H1 (cell line): Measurements from ENCODE around the gene CCDC33. TPM values are rescaled to one million over a fixed set of nuclear protein-coding genes. Genes with fewer than 3 reads are reported as not detected.

Experiments used
- CTCF ChIA-PET: fragments of 300-600 bp; sonication (Branson Sonifier 250); formaldehyde crosslinking; loops from one replicate; lab custom pipeline; 2021; ENCODE audit not compliant: partially characterized antibody; lab: Charles Lee
- POLR2A ChIA-PET: fragments of 300-600 bp; sonication (Branson Sonifier 250); formaldehyde crosslinking; loops from one replicate; lab custom pipeline; 2021; ENCODE audit warnings: inconsistent platforms; ENCODE audit not compliant: partially characterized antibody; lab: Charles Lee
- DNase-seq, 2 experiments: peaks; one replicate each; pipeline versions ENCODE4 v3.0.0 to v3.0.0-alpha.2; 2010 to 2022; ENCODE audit warnings: low spot score in 2 of 2, low read depth in 1 of 2, mixed read lengths in 1 of 2
- FAIRE-seq: peaks from 2 replicates; lab custom pipeline; 2011; peaks lifted over from hg19 to GRCh38; lab: Jason Lieb, UNC
- H2AFZ ChIP-seq: 2 replicates; pipeline ENCODE4 v1.8.1; 2012; ENCODE audit warnings: low read length, inconsistent platforms
- H2AK5ac ChIP-seq: 2 replicates; pipeline ENCODE4 v1.6.1; 2013; ENCODE audit warnings: low read depth, low read length
- H2BK120ac ChIP-seq: replicated peaks from 2 replicates; pipeline ENCODE3; 2013; ENCODE audit warnings: low read depth, low read length, inconsistent platforms
- H2BK12ac ChIP-seq: 2 replicates; pipeline ENCODE4 v1.6.1; 2013; ENCODE audit warnings: low read depth, low read length
- H2BK15ac ChIP-seq: 2 replicates; pipeline ENCODE4 v1.6.1; 2013; ENCODE audit warnings: low read length
- H2BK20ac ChIP-seq: 2 replicates; pipeline ENCODE4 v1.6.1; 2013; ENCODE audit warnings: low read length
- H2BK5ac ChIP-seq: 2 replicates; pipeline ENCODE4 v1.6.1; 2013; ENCODE audit warnings: low read depth, low read length
- H3K14ac ChIP-seq: 2 replicates; pipeline ENCODE4 v1.6.1; 2013; ENCODE audit warnings: inconsistent platforms; ENCODE audit not compliant: insufficient read length
- H3K18ac ChIP-seq: 2 replicates; pipeline ENCODE4 v1.6.1; 2013; ENCODE audit warnings: low read length; ENCODE audit errors: extremely low read depth
- H3K23ac ChIP-seq: 2 replicates; pipeline ENCODE4 v1.6.1; 2013; ENCODE audit warnings: inconsistent platforms; ENCODE audit not compliant: insufficient read length
- H3K23me2 ChIP-seq: 2 replicates; pipeline ENCODE4 v1.6.1; 2013; ENCODE audit warnings: low read depth, low read length
- H3K27ac ChIP-seq: 2 replicates; pipeline ENCODE4 v1.6.1; 2011; ENCODE audit warnings: low read depth, low read length, inconsistent platforms
- H3K27me3 ChIP-seq, 4 experiments: replicated peaks in 1 of 4; 1 replicate in 1 of 4; 2 replicates in 3 of 4; pipeline versions ENCODE4 v1.6.1 to v1.8.1; 2011 to 2013; ENCODE audit warnings: low read length in 3 of 4, mild to moderate bottlenecking in 3 of 4, inconsistent platforms in 2 of 4, mixed read lengths in 2 of 4, moderate library complexity in 1 of 4; ENCODE audit not compliant: control insufficient read depth in 3 of 4, insufficient read depth in 3 of 4; ENCODE audit errors: extremely low read depth in 1 of 4
- H3K36me3 ChIP-seq, 4 experiments: 2 replicates each; pipeline versions ENCODE4 v1.6.1 to v1.8.1; 2011 to 2013; ENCODE audit warnings: mild to moderate bottlenecking in 4 of 4, low read length in 3 of 4, moderate library complexity in 2 of 4, control low read depth in 1 of 4, inconsistent platforms in 1 of 4; ENCODE audit not compliant: insufficient read depth in 4 of 4, control insufficient read depth in 2 of 4
- H3K4ac ChIP-seq: replicated peaks from 2 replicates; pipeline ENCODE3; 2013; ENCODE audit warnings: low read length, low read depth, mixed read lengths, inconsistent platforms; ENCODE audit not compliant: insufficient read length
- H3K4me1 ChIP-seq, 4 experiments: replicated peaks in 1 of 4; 1 replicate in 1 of 4; 2 replicates in 3 of 4; pipeline versions ENCODE4 v1.6.1 to v1.8.1; 2011 to 2013; ENCODE audit warnings: low read length in 3 of 4, inconsistent platforms in 2 of 4, mixed read lengths in 1 of 4; ENCODE audit not compliant: insufficient read depth in 4 of 4, control insufficient read depth in 3 of 4
- H3K4me2 ChIP-seq, 2 experiments: 2 replicates each; pipeline versions ENCODE4 v1.6.1 to v1.8.1; 2011 to 2013; ENCODE audit warnings: low read depth in 2 of 2, low read length in 2 of 2, control low read depth in 1 of 2, inconsistent platforms in 1 of 2, mild to moderate bottlenecking in 1 of 2; ENCODE audit not compliant: insufficient read depth in 1 of 2
- H3K4me3 ChIP-seq, 4 experiments: fragments of 200-600, 300-600 bp in 1 of 4; sonication (generic), shearing (Covaris generic), sonication (Bioruptor Twin) in 1 of 4; 2 replicates each; pipeline versions ENCODE4 v1.5.1 to v1.8.1; 2011 to 2016; ENCODE audit warnings: low read length in 4 of 4, low read depth in 3 of 4, control low read depth in 2 of 4, inconsistent platforms in 2 of 4, mild to moderate bottlenecking in 2 of 4, mixed read lengths in 1 of 4, moderate library complexity in 1 of 4; ENCODE audit not compliant: insufficient read depth in 2 of 4; ENCODE audit errors: extremely low read depth in 1 of 4
- H3K56ac ChIP-seq: replicated peaks from 2 replicates; pipeline ENCODE3; 2013; ENCODE audit warnings: low read depth, mild to moderate bottlenecking, mixed read lengths, low read length, inconsistent platforms; ENCODE audit not compliant: insufficient read length
- H3K79me1 ChIP-seq: 2 replicates; pipeline ENCODE4 v1.6.1; 2013; ENCODE audit warnings: low read depth, low read length, control low read depth
- H3K79me2 ChIP-seq, 2 experiments: 2 replicates each; pipeline versions ENCODE4 v1.6.1 to v1.8.1; 2012 to 2013; ENCODE audit warnings: low read length in 2 of 2, mild to moderate bottlenecking in 2 of 2, inconsistent platforms in 1 of 2; ENCODE audit not compliant: insufficient read depth in 2 of 2, control insufficient read depth in 1 of 2
- H3K9ac ChIP-seq, 4 experiments: replicated peaks in 1 of 4; 1 replicate in 1 of 4; 2 replicates in 3 of 4; pipeline versions ENCODE4 v1.6.1 to v1.8.1; 2011 to 2013; ENCODE audit warnings: low read depth in 3 of 4, low read length in 3 of 4, control low read depth in 2 of 4, mild to moderate bottlenecking in 2 of 4, moderate library complexity in 2 of 4, inconsistent platforms in 1 of 4; ENCODE audit errors: extremely low read depth in 1 of 4
- H3K9me3 ChIP-seq, 2 experiments: 2 replicates each; pipeline versions ENCODE4 v1.6.1 to v1.8.1; 2012 to 2013; ENCODE audit warnings: mild to moderate bottlenecking in 2 of 2, moderate library complexity in 2 of 2, control low read depth in 1 of 2, inconsistent platforms in 1 of 2, low read depth in 1 of 2, low read length in 1 of 2, mixed read lengths in 1 of 2; ENCODE audit not compliant: insufficient read depth in 2 of 2
- H4K20me1 ChIP-seq, 2 experiments: replicated peaks in 1 of 2; 2 replicates each; pipeline versions ENCODE3 to v1.8.1; 2011 to 2013; ENCODE audit warnings: inconsistent platforms in 2 of 2, low read length in 2 of 2, mild to moderate bottlenecking in 1 of 2; ENCODE audit not compliant: insufficient read depth in 2 of 2, control insufficient read depth in 1 of 2
- H4K5ac ChIP-seq: 2 replicates; pipeline ENCODE4 v1.6.1; 2013; ENCODE audit warnings: low read length, low read depth, mixed read lengths, inconsistent platforms; ENCODE audit not compliant: insufficient read length
- H4K8ac ChIP-seq: 2 replicates; pipeline ENCODE4 v1.8.0; 2013; ENCODE audit warnings: mild to moderate bottlenecking, moderate library complexity, low read length, inconsistent platforms; ENCODE audit not compliant: insufficient read depth; ENCODE audit errors: extremely low read depth
- H4K91ac ChIP-seq: replicated peaks from 2 replicates; pipeline ENCODE3; 2013; ENCODE audit warnings: low read length, mixed read lengths, inconsistent platforms; ENCODE audit not compliant: insufficient read length
- ASH2L ChIP-seq: fragments of 200-600, 300-600 bp; sonication (generic); IDR thresholded peaks from one replicate; pipeline ENCODE4 v1.7.1; 2017; ENCODE audit warnings: low read length
- BRCA1 ChIP-seq: IDR thresholded peaks from 2 replicates; pipeline ENCODE4 v1.6.1; 2012; ENCODE audit warnings: low read depth, low read length, improper control_type of control experiment
- EGR1 ChIP-seq: IDR thresholded peaks from 2 replicates; pipeline ENCODE4 v1.6.1; 2011; ENCODE audit warnings: low read depth, low read length, borderline replicate concordance
- HDAC6 ChIP-seq: IDR thresholded peaks from one replicate; pipeline ENCODE4 v1.7.1; 2012; ENCODE audit warnings: low read depth, mild to moderate bottlenecking, inconsistent platforms, low read length, moderate library complexity
- KDM4A ChIP-seq: IDR thresholded peaks from one replicate; pipeline ENCODE4 v1.7.1; 2012; ENCODE audit warnings: low read depth, mild to moderate bottlenecking, moderate library complexity, low read length, inconsistent platforms; ENCODE audit not compliant: severe bottlenecking
- SP1 ChIP-seq: IDR thresholded peaks from 2 replicates; pipeline ENCODE4 v1.6.1; 2011; ENCODE audit warnings: low read depth, low read length
- TAF1 ChIP-seq: IDR thresholded peaks from 2 replicates; pipeline ENCODE4 v1.6.1; 2011; ENCODE audit warnings: mild to moderate bottlenecking, low read depth, low read length
- WGBS, 2 experiments: shearing (Covaris generic) in 1 of 2; methylation state at CpG; one replicate each; pipeline versions ENCODE4 v1.1.6 to v1.1.7; 2013 to 2015; ENCODE audit warnings: low lambda C conversion rate in 2 of 2, mixed read lengths in 2 of 2, inconsistent platforms in 1 of 2, low coverage in 1 of 2, missing lambda C conversion rate in 1 of 2; ENCODE audit not compliant: insufficient replicate concordance in 2 of 2, insufficient coverage in 1 of 2, insufficient read length in 1 of 2; ENCODE audit errors: extremely low coverage in 1 of 2, missing lambda C conversion rate in 1 of 2; 5-methylcytosine and 5-hydroxymethylcytosine counted together
- polyA plus RNA-seq, 7 experiments: library from polyadenylated mRNA; depleted of rRNA in 3 of 7; stranded (reverse) in 5 of 7; unstranded in 2 of 7; fragments of >200 nt in 5 of 7; fragments of 200-250 nt in 2 of 7; gene quantifications; 1 replicate in 5 of 7; 2 replicates in 1 of 7; 4 replicates in 1 of 7; pipeline versions ENCODE4 v1.2.1 to v1.2.3, GENCODE V29; 2011 to 2013; ENCODE audit warnings: missing spikeins in 2 of 7, mixed read lengths in 2 of 7
- total RNA-seq: library from RNA; stranded (reverse); fragmentation: NEBNext Ultra II Directional; extraction: Animal tissue kit (Norgen Biotek cat#: 25700); gene quantifications from 2 replicates; pipeline ENCODE4 v1.2.1, GENCODE V29; 2021
- TF ChIP-seq, protein P1 (sequence below): IDR thresholded peaks from 2 replicates; pipeline ENCODE4 v1.6.1; 2012; ENCODE audit warnings: inconsistent platforms

Gene CCDC33
- total and polyA plus RNA-seq, 2 of the 8 experiments (the other 6 are each of a cell fraction or from before 2014, with no cell fraction given), result 2.0 to 2.7 TPM

DNA sequence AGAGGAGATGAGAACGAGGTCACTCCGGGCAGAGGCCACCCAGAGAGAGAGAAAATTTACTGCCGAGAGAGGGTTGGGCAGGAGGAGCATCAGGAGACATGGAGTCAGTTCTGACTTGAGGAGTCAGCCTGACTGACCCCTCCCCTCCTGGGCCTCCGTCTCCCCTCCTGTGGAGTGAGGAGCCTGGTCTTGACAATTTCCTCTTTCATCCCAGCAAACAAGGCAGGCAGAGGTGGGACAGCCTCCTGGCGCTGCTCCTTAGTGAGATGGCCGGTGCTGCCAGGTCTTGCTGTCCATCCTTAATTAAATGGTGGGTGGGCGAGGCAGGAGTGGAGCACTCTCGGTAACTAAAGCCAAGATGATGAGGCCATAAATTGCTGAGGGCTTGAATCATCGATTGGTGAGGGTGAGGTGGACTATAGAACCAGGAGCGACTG, 70.7 kb downstream of the CCDC33 start:
- Histone ChIP-seq H3K4me2 (peak overlapping the region in 1 of 2 experiments; percentile 25; a peak in 1 of 4 replicates), H3K79me2 (no peaks in the 10 kb centered on the region), H2AK5ac (no peak overlapping the region), H3K27me3 (peaks cover 0 to 10% (median 4%) of the 10 kb centered on the region in 4 experiments; a peak in 3 of 7 replicates), H2AFZ (no peak overlapping the region), H2BK120ac (no peak overlapping the region), H2BK12ac (peak overlapping the region; percentile 80; the same call in 1 of the 2 replicates), H4K5ac (no peak overlapping the region), H2BK15ac (no peak overlapping the region), H3K79me1 (no peaks in the 10 kb centered on the region), H3K27ac (no peak overlapping the region), H3K14ac (no peak overlapping the region), H3K4me1 (peaks cover 0 to 39% (median 28%) of the 10 kb centered on the region in 4 experiments; a peak in 6 of 7 replicates), H4K8ac (no peak overlapping the region), H3K23me2 (no peaks in the 10 kb centered on the region), H3K9ac (no peak overlapping the region), H3K4me3 (no peak overlapping the region), H3K9me3 (no peaks in the 10 kb centered on the region), H2BK5ac (peak overlapping the region; percentile 44; the same call in 1 of the 2 replicates), H3K23ac (no peak overlapping the region), H3K36me3 (no peaks in the 10 kb centered on the region), H2BK20ac (0 out of 2 replicates have a peak overlapping the region, but pooled peaks have one; percentile 80), H3K18ac (no peak overlapping the region; the same call in 1 of the 2 replicates), H4K20me1 (no peaks in the 10 kb centered on the region), H4K91ac (no peak overlapping the region), H3K4ac (no peak overlapping the region), H3K56ac (no peak overlapping the region)
- DNase-seq, result no peak
- ChIA-PET POLR2A (interaction anchor here (0.6 to 3.5 kb wide), 5 partner anchors 12 to 240 kb away, joined by 3 to 19 read pairs (median 3); no protein-coding TSS in a partner anchor), CTCF (interaction anchor here (0.9 to 10.0 kb wide), 39 partner anchors 8 to 335 kb away, joined by 3 to 353 read pairs (median 8); partner anchors contain the start of genes ISLR2 and STRA6)
- 74% methylated on average over 10 of the region's 10 CpGs; no CpG with 5 or more reads in 1 of the 2 experiments for WGBS, 2 experiments
- FAIRE-seq, result no peak
- TF ChIP-seq EGR1, result no peak
- TF ChIP-seq BRCA1, result no peak
- TF ChIP-seq SP1, result no peak
- TF ChIP-seq KDM4A, result no peak
- TF ChIP-seq, protein P1, sequence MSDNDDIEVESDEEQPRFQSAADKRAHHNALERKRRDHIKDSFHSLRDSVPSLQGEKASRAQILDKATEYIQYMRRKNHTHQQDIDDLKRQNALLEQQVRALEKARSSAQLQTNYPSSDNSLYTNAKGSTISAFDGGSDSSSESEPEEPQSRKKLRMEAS, result no peak
- TF ChIP-seq ASH2L, result no peak
- no peak for TF ChIP-seq TAF1
- no peak for TF ChIP-seq HDAC6
